Spleen (tissue), 7 donors: ENCODE measurements around the gene ATP1A4.

Experiments used
- POLR2AphosphoS5 ChIP-seq, 3 donors: sonication (generic); formaldehyde crosslinking; IDR thresholded peaks; one replicate each; pipeline ENCODE4 v1.5.1; 2017; ENCODE audit warnings: antibody characterized with exemption in 3 of 3
- TF ChIP-seq, protein P1 (sequence below), 11 experiments: fragments of 200-600 bp in 7 of 11; fragments of 450-650 bp in 4 of 11; sonication (generic) in 4 of 11; IDR thresholded peaks in 8 of 11; conservative IDR thresholded peaks in 3 of 11; 1 replicate in 7 of 11; 2 replicates in 4 of 11; pipeline versions ENCODE4 v1.4.0 to v1.8.0; 2016 to 2021; ENCODE audit warnings: antibody characterized with exemption in 11 of 11, inconsistent platforms in 4 of 11, mild to moderate bottlenecking in 1 of 11
- donor health status: DM: no; HTN: no; CAD: no; lungs with moderate emphysema.
- donor health status: DM: no; HTN: no; CAD: no.
- donor health status: DM: no; HTN: no; CAD: no.

DNA sequence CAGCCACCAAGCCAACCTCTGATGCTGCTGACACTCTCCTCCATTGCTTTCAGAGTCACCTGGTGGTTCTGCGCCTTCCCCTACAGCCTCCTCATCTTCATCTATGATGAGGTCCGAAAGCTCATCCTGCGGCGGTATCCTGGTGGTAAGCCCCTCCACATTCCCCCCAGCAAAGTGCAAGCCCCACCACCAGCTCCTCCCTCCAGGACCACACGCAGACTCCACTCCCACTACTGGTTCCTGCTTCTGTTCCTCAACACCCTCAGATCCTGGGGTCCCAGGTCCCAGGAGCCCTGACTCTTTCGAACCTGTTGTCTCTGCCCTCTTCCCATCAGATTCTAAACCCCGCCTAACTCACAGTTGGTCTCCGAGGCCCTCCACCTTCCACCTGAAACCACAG is 11.6 kb upstream of the ATP1A4 start:
- TF ChIP-seq, protein P1, sequence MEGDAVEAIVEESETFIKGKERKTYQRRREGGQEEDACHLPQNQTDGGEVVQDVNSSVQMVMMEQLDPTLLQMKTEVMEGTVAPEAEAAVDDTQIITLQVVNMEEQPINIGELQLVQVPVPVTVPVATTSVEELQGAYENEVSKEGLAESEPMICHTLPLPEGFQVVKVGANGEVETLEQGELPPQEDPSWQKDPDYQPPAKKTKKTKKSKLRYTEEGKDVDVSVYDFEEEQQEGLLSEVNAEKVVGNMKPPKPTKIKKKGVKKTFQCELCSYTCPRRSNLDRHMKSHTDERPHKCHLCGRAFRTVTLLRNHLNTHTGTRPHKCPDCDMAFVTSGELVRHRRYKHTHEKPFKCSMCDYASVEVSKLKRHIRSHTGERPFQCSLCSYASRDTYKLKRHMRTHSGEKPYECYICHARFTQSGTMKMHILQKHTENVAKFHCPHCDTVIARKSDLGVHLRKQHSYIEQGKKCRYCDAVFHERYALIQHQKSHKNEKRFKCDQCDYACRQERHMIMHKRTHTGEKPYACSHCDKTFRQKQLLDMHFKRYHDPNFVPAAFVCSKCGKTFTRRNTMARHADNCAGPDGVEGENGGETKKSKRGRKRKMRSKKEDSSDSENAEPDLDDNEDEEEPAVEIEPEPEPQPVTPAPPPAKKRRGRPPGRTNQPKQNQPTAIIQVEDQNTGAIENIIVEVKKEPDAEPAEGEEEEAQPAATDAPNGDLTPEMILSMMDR (IDR thresholded peaks at IDR 0.05 in 8 of 11, conservative IDR thresholded peaks at IDR 0.05 in 3 of 11), result no peak
- TF ChIP-seq POLR2AphosphoS5 (IDR thresholded peaks at IDR 0.05), result no peak
